GM21390 (cell line): ENCODE results near the gene TP53AIP1.

Experiments used
- ATAC-seq: cut with Tn5 transposase; IDR thresholded peaks from one replicate; pipeline ENCODE4 v1.9.1; 2021; ENCODE audit not compliant: unreplicated experiment

The TP53AIP1 gene

GRCh38 chr11:128890543-128891368 lies 51.9 kb downstream of the TP53AIP1 start, which contains the start of gene KCNJ5:
KCNJ5 (plus strand) TSS chr11:128891356; CDS start chr11:128911274, 19,918 bp downstream.
- no peak for ATAC-seq

- no peak for ATAC-seq
These were observed 52.5 kb downstream of the TP53AIP1 start for GRCh38 chr11:128890216-128890542.

- no peak for ATAC-seq
These were observed 52.9 kb downstream of the TP53AIP1 start for GRCh38 chr11:128889657-128890213.

GRCh38 chr11:128888034-128888985 lies 54.4 kb downstream of the TP53AIP1 start:
- no peak for ATAC-seq

- ATAC-seq: no peak
These were observed 56.1 kb downstream of the TP53AIP1 start for GRCh38 chr11:128886406-128887124.
